ENCODE data around the gene UBR1. TPM values are rescaled to one million over a fixed set of nuclear protein-coding genes. Genes with fewer than 3 reads are reported as not detected.
A peak's percentile ranks its signal among the peaks of the same experiment; 100 is the strongest.
"Not testable (repeated sequence)": the region's sequence is repeated elsewhere in the genome, so short reads cannot be mapped to it uniquely, and the experiment has no call there.

Gene UBR1
- total and polyA plus RNA-seq, 7 donors = 4.8 to 25.1 (median 20.4) TPM

DNA sequence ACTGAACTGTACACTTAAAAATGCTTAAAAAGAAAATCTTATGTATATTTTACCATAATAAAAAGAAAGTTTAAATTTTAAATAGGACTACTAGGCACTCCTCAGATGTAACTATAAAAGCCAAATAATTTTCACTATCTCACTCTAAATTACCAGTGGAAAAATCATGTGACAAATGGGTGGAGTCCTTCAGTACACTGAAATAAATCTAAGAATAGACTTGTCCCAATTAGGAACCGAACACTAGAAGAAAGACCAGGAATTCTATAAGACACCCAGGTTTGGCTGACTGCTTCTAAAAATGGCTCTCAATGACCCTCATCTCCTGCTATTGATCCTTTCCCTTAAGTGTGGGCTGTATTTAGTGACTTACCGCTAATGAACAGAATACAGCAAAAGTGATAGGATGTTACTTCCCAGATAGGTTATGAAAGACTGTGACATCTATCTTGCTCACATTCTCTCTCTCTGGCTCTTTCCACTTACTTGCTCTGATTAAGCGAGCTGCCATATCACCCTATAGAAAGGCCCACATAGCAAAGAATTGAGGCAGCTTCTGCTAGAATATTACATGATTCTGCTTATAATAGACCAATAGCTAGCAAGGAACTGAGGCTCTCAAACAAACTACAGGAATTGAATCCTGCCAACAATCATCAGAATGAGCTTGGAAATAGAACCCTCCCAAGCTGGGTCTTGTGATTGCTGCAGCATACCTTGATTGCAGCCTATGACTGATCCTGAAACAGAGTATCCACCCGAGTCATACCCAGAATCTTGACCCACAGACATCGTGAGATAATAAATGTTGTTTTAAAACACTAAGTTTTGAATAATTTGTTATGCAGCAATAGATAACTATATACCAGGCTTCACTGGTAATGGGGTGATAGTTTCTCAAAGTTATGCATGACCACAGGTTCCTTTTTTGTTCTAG, 202.2 kb downstream of the UBR1 start:
- H3K36me3 ChIP-seq (ENCODE audit: insufficient read depth in 1 of 2, low read depth in 1 of 2) = no peaks in the 10 kb centered on the region
- no peaks in the 10 kb centered on the region for H3K27me3 ChIP-seq (ENCODE audit: insufficient read depth in 3 of 3, low read length in 2 of 3)
- 69 to 84% (median 74%) methylated on average over 5 of the region's 5 CpGs for WGBS, 3 donors
- peak overlapping the region; percentile 56 for H3K27ac ChIP-seq
- H3K4me1 ChIP-seq = peaks cover 12% of the 10 kb centered on the region
- peak; percentile 35 to 77 (median 49) for ATAC-seq
- TF ChIP-seq, protein P1, sequence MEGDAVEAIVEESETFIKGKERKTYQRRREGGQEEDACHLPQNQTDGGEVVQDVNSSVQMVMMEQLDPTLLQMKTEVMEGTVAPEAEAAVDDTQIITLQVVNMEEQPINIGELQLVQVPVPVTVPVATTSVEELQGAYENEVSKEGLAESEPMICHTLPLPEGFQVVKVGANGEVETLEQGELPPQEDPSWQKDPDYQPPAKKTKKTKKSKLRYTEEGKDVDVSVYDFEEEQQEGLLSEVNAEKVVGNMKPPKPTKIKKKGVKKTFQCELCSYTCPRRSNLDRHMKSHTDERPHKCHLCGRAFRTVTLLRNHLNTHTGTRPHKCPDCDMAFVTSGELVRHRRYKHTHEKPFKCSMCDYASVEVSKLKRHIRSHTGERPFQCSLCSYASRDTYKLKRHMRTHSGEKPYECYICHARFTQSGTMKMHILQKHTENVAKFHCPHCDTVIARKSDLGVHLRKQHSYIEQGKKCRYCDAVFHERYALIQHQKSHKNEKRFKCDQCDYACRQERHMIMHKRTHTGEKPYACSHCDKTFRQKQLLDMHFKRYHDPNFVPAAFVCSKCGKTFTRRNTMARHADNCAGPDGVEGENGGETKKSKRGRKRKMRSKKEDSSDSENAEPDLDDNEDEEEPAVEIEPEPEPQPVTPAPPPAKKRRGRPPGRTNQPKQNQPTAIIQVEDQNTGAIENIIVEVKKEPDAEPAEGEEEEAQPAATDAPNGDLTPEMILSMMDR (IDR thresholded peaks at IDR 0.05) = no peak
- H3K4me3 ChIP-seq = no peak overlapping the region
- intact Hi-C loops (cut with DNase I) = no loop called here
- no peak for DNase-seq
- H3K9me3 ChIP-seq = no peaks in the 10 kb centered on the region

DNA sequence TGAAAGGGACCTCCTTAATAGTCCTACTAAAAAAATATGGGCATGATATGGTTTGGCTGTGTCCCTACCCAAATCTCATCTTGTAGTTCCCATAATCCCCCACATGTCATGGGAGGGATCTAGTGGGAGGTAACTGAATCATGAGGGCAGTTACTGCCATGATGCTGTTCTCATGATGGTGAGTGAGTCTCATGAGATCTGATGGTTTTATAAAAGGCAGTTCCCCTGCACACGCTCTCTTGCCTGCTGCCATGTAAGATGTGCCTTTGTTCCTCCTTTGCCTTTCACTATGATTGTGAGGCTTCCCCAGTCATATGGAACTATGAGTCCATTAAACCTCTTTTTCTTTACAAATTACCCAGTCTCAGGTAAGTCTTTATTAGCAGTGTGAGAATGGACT, 211.9 kb downstream of the UBR1 start:
- H3K27me3 ChIP-seq (ENCODE audit: insufficient read depth in 3 of 3, low read length in 2 of 3); H3K4me3 ChIP-seq; H3K36me3 ChIP-seq (ENCODE audit: insufficient read depth in 1 of 2, low read depth in 1 of 2); DNase-seq; H3K9me3 ChIP-seq; intact Hi-C loops (cut with DNase I); H3K27ac ChIP-seq; H3K4me1 ChIP-seq; ATAC-seq: not testable (repeated sequence)
- 92 to 100% (median 94%) methylated on average over 1 of the region's 1 CpG for WGBS, 3 donors

Other genes with a start within 250 kb of the UBR1 start
- 10 to 100 TPM; 15.8 to 23.0 (median 20.8) TPM for gene TTBK2, start 185.3 kb downstream of the UBR1 start, total RNA-seq
- 1 to 10 TPM; 1.4 to 7.9 (median 4.0) TPM for gene TTBK2, start 185.3 kb downstream of the UBR1 start, polyA plus RNA-seq
- 10 to 100 TPM in 2 of 4 donors, 1 to 10 TPM in 2; 6.3 to 12.1 (median 9.1) TPM for gene TMEM62, start 27.5 kb upstream of the UBR1 start, total RNA-seq
- 10 to 100 TPM in 1 of 3 donors, 1 to 10 TPM in 2; 6.5 to 22.8 (median 6.6) TPM for gene TMEM62, start 27.5 kb upstream of the UBR1 start, polyA plus RNA-seq
- gene CCNDBP1, start 79.4 kb upstream of the UBR1 start, total RNA-seq = 10 to 100 TPM; 40.7 to 64.3 (median 50.4) TPM
- 10 to 100 TPM; 34.9 to 79.2 (median 36.4) TPM for gene CCNDBP1, start 79.4 kb upstream of the UBR1 start, polyA plus RNA-seq
- under 1 TPM in 1 of 4 donors, not detected in 3; 0.52 TPM for gene EPB42, start 115.0 kb upstream of the UBR1 start, total RNA-seq
- gene EPB42, start 115.0 kb upstream of the UBR1 start, polyA plus RNA-seq = not detected
- gene TGM5, start 160.9 kb upstream of the UBR1 start, total RNA-seq = under 1 TPM in 1 of 4 donors, not detected in 3; 0.78 TPM
- under 1 TPM in 2 of 3 donors, not detected in 1; 0.03 to 0.06 TPM for gene TGM5, start 160.9 kb upstream of the UBR1 start, polyA plus RNA-seq
- 1 to 10 TPM in 1 of 4 donors, under 1 TPM in 1, not detected in 2; 0.86 to 4.8 TPM for gene TGM7, start 196.2 kb upstream of the UBR1 start, total RNA-seq
- gene TGM7, start 196.2 kb upstream of the UBR1 start, polyA plus RNA-seq = under 1 TPM; 0.08 to 0.14 (median 0.11) TPM
- 1 to 10 TPM; 4.1 to 6.8 (median 5.8) TPM for gene LCMT2, start 224.5 kb upstream of the UBR1 start, total RNA-seq
- 1 to 10 TPM; 2.6 to 7.8 (median 2.7) TPM for gene LCMT2, start 224.5 kb upstream of the UBR1 start, polyA plus RNA-seq